Esophagus muscularis mucosa (tissue), 4 donors: Measurements from ENCODE around the gene MBL2. TPM values are rescaled to one million over a fixed set of nuclear protein-coding genes. Genes with fewer than 3 reads are reported as not detected.

Experiments used
- DNase-seq: peaks from one replicate; pipeline ENCODE4 v3.0.0-alpha.2; 2017; ENCODE audit errors: extremely low spot score
- H3K27ac ChIP-seq, 4 donors: fragments of 200-600 bp; sonication (generic); replicated peaks in 1 of 4; 1 replicate in 3 of 4; 2 replicates in 1 of 4; pipeline ENCODE4 v1.5.1; 2016 to 2019; ENCODE audit warnings: mild to moderate bottlenecking in 1 of 4
- H3K27me3 ChIP-seq, 4 donors: fragments of 200-600 bp; sonication (generic); one replicate each; pipeline versions ENCODE4 v1.5.1 to v1.6.0; 2016 to 2019
- H3K36me3 ChIP-seq, 4 donors: fragments of 200-600 bp; sonication (generic); one replicate each; pipeline ENCODE4 v1.5.1; 2016 to 2019
- H3K4me1 ChIP-seq, 4 donors: fragments of 200-600 bp; sonication (generic); one replicate each; pipeline ENCODE4 v1.5.1; 2016 to 2019
- H3K4me3 ChIP-seq, 4 donors: fragments of 200-600 bp; sonication (generic); 1 replicate in 2 of 4; 2 replicates in 2 of 4; pipeline ENCODE4 v1.5.1; 2016 to 2019; ENCODE audit warnings: mild to moderate bottlenecking in 4 of 4, moderate library complexity in 1 of 4
- H3K9me3 ChIP-seq, 4 donors: fragments of 200-600 bp; sonication (generic); 1 replicate in 3 of 4; 2 replicates in 1 of 4; pipeline ENCODE4 v1.5.1; 2016 to 2019
- CTCF ChIP-seq, 3 experiments: fragments of 200-600 bp in 2 of 3; fragments of 450-650 bp in 1 of 3; sonication (generic) in 2 of 3; IDR thresholded peaks; one replicate each; pipeline ENCODE4 v1.5.1; 2017 to 2019; ENCODE audit warnings: antibody characterized with exemption in 3 of 3, mild to moderate bottlenecking in 2 of 3, moderate library complexity in 1 of 3
- EP300 ChIP-seq: sonication (generic); formaldehyde crosslinking; IDR thresholded peaks from one replicate; pipeline ENCODE4 v1.6.1; 2017; ENCODE audit warnings: antibody characterized with exemption
- POLR2A ChIP-seq: fragments of 450-650 bp; IDR thresholded peaks from one replicate; pipeline ENCODE4 v1.6.1; 2017; ENCODE audit warnings: antibody characterized with exemption, moderate library complexity, mild to moderate bottlenecking, low read depth
- POLR2AphosphoS5 ChIP-seq, 2 donors: sonication (generic); formaldehyde crosslinking; IDR thresholded peaks; one replicate each; pipeline ENCODE4 v1.6.1; 2017; ENCODE audit warnings: antibody characterized with exemption in 2 of 2
- WGBS: methylation state at CpG from one replicate; pipeline ENCODE4 v1.1.5; 2018; 5-methylcytosine and 5-hydroxymethylcytosine counted together
- intact Hi-C: fragments of 100-400 bp; cut with DNase I; formaldehyde crosslinking; loops from one replicate; pipeline ENCODE4 v1.15.1; 2023
- total RNA-seq, 4 donors: library from RNA; depleted of rRNA; stranded (reverse); fragments of >200 nt; gene quantifications; one replicate each; pipeline versions ENCODE4 v1.1.0 to v1.2.1, GENCODE V29; 2016

Gene MBL2
- total RNA-seq, 4 donors from 2014 or later = 0.06 TPM; not detected in 3

- H3K9me3 ChIP-seq = peaks cover 0 to 7% (median 3%) of the 10 kb centered on the region in 4 donors
- DNase-seq = no peak
- TF ChIP-seq POLR2AphosphoS5 (IDR thresholded peaks at IDR 0.05) (no peak), POLR2A (no peak), EP300 (no peak), CTCF (IDR thresholded peaks at IDR 0.05) (no peak)
- H3K27ac ChIP-seq = no peak overlapping the region
- no peaks in the 10 kb centered on the region for H3K36me3 ChIP-seq
- no peaks in the 10 kb centered on the region for H3K27me3 ChIP-seq
- over 99% methylated on average over 4 of the region's 4 CpGs for WGBS
- no peaks in the 10 kb centered on the region for H3K4me1 ChIP-seq
- no peak overlapping the region for H3K4me3 ChIP-seq
- intact Hi-C loops = no loop called here
Measured at GRCh38 chr10:52720018-52720417, 52.6 kb downstream of the MBL2 start.
